Skin of body (tissue), 2 donors: ENCODE measurements around the gene SPN. TPM values are rescaled to one million over a fixed set of nuclear protein-coding genes. Genes with fewer than 3 reads are reported as not detected.
A peak's percentile ranks its signal among the peaks of the same experiment; 100 is the strongest.
"Not testable (repeated sequence)": the region's sequence is repeated elsewhere in the genome, so short reads cannot be mapped to it uniquely, and the experiment has no call there.

Source experiments
- DNase-seq: peaks from one replicate; lab custom pipeline; 2025; lab: John Stamatoyannopoulos, UW
- total RNA-seq: library from RNA; depleted of rRNA; stranded (reverse); fragments of >200 nt; gene quantifications from one replicate; pipeline ENCODE4 v1.2.3, GENCODE V29; 2014

SPN gene
- total RNA-seq, 1 donor from 2014 or later = 2.8 TPM

- no peak for DNase-seq
Measured at GRCh38 chr16:29645694-29646187, 17.3 kb upstream of the SPN start.

DNA sequence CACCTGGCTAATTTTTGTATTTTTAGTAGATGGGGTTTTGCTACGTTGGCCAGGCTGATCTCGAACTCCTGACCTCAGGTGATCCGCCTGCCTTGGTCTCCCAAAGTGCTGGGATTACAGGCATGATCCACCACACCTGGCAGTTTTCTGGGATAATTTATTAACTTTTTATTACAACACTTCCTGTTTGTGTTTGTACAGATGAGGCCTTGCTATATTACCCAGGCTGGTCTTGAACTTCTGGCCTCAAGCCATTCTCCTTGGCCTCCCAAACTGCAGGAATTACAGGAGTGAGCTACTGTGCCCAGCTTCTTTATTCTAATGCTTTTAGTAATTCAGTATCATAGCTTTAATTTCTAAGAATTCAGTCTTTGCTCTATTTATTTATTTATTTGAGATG, 16.1 kb upstream of the SPN start:
- no peak for DNase-seq

DNA sequence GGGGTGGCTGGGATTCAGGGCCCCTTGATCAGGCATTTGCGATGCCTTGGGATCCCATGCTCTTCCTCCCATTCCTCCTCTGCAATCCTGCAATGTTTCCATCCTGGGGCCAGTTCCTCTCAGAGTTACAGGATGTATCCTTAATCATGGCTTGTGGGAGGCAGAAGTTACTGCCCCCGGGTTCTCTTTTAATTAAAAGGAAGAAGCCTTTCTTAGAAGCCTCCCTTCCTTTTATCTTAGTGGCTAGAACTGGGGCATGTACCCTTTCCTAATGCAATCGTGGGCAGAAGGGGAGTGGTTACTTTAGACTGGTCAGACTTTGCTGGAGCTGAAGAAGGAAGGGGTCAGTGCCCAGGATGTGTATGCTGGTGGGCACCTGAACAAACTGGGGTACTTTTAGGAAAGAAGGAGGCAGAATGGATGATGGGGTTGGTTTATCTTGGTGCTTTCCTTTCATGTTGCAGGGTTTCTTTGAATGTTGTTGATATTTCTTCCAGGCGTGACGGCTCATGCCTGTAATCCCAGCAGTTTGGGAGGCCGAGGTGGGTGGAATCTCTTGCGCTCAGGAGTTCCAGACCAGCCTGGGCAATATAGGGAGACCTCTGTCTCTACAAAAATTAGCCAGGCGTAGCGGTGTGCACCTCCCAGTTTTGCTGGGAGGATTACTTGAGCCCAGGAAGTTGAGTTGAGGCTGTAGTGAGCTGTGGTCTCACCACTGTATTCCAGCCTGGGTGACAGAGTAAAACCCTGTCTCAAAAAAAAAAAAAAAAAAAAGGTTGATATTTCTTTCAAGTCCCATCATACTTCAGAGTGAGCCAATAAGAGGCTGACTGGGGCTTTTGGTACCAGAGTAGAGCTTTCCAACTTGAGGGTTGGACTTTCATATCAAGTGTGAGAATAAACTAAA, 13.2 kb upstream of the SPN start:
- no peak for DNase-seq

GRCh38 chr16:29650771-29651170, 12.3 kb upstream of the SPN start:
- DNase-seq = no peak

DNA sequence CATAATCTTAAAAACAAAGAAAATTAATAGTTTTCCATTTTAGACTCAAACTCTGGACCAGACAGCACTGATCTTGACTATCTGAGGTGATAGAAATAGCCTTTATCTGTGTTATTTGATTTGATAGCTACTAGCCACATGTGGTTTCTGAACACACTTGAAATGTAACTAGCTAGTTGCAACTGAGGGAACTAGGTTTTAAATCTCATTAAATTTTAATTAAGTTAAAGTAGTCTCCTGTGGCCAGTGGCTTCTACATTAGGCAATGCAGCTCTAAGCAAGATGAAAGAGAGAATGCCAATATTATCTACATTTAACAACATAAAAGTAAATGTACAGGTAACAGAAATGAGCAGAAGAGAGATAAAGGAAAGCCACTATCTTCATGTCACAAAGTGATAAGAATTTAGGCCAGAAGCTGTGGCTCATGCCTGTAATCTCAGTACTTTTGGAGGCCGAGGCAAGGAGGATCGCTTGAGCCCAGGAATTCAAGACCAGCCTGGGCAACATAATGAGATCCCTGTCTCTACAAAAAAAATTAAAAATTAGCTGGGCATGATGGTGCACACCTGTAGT, 11.2 kb upstream of the SPN start:
- no peak for DNase-seq

DNA sequence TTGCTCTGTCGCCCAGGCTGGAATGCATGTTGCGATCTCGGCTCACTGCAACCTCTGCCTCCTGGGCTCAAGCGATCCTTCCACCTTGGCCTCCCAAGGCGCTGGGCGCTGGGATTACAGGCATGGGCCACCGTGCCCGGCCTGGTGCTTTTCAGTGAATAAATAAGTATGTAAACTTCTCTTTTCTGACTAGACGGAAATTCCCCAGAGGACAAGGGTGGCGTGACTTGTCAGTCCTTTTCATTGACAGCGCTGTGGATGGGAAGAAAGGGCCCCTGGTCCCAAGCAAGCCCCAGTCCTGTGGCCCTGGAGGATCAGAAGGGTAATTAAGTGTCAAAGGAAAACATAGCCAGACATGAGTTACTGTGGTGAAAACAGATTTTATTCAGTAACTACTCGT, 9.6 kb upstream of the SPN start:
- no peak for DNase-seq

DNA sequence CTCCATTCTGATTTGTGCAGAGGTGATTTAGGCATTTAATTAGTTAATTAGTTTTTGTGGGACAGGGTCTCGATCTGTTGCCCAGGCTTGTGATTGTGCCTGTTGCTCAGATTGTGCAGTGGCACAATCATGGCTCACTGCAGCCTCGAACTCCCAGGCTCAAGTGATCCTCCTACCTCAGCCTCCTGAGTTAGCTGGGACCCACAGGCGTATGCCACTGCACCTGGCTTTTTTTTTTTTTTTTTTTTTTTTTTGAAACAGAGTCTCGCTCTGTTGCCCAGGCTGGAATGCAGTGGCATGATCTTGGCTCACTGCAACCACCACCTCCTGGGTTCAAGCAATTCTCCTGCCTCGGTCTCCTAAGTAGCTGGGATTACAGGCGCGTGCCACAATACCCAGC, 9.2 kb upstream of the SPN start:
- DNase-seq = not testable (repeated sequence)

DNA sequence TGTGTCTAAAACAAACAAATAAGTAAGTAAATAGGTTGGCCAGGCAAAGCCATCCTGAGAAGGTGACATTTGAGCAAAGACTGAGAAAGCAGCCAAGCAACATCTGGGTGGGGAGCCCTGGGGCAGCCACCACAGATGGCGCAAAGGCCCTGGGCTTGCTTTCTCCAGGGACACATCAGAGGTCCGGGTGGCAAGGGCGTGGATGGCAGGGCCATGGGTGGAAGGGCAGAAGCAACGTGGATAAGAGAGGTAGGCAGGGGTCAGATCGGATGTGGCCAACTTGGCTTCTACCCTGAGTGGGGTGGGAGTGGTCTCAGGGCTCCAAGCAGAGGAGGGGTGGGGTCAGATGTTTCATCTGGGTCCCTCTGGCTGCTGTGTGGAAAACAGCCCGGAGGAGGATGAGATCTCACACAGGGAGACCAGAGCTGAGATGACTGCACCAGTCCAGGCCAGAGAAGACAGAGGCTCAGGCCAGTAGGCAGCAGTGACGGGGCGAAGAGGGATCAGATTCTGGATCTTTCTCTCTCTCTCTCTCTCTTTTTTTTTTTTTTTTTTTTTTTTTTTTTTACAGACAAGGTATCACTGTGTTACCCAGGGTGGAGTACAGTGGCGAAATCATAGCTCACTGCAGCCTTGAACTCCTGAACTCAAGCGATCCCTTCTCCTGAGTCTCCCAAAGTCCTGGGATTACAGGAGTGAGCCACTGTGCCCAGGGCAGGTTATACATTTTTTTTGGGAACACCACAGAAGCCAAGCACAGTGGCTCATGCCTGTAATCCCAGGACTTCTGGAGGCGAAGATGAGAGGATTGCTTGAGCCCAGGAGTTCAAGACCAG, 6.1 kb upstream of the SPN start:
- DNase-seq = no peak

DNA sequence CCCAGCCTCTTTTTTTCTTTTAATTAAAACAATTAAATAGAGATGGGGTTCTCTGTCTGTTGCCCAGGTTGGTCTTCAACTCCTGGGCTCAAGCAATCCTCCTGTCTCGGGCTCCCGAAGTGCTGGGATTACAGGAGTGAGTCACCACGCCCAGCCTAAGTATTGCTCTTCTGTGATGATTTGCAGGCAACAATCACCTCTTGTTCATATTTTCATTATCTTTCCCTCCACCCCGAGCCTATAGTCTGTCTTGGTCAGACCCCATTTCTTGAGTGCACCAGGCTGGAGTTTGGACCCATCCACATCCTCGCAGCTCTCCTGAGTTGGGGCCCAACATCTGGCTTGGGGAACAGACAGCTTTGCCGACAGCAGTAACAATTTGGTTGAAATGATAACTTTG, 4.3 kb upstream of the SPN start:
- DNase-seq = no peak

DNA sequence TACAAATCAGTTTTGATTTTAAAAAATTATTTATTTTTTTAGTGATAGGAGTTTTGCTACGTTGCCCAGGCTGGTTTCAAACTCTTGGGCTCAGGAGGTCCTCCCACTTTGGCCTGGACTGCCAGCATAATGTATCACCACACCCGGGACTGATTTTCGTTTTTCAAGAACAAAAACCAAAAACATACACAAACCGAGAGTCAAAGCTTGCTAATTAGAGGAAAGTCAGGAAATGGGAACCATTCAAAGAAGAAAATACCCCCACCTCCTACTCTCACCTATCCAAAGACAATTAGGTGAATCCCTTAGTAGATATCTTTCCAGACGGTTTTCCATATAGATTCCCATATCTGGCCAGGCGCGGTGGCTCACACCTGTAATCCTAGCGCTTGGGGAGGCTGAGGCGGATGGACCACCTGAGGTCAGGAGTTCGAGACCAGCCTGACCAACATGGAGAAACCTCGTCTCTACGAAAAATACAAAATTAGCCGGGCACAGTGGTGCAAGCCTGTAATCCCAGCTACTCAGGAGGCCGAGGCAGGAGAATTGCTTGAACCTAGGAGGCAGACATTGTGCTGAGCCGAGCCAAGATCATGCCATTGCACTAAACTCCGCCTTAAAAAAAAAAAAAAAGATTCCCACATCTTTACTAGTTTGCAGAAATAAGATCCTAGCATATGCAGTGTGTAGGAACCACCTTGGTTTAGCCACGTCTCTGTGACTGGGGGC, 883 bp upstream of the SPN start:
- no peak for DNase-seq

DNA sequence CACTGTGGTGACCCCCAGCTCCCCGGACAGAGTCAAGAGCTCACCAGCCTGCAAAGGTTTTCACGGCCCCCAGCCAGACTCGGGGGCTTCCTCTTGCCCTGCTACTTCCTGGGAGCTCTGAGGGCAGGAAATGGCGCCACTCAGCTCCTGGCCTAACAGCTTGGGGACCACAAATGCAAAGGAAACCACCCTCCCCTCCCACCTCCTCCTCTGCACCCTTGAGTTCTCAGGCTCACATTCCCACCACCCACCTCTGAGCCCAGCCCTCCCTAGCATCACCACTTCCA, 375 bp upstream of the SPN start:
- DNase-seq = no peak

DNA sequence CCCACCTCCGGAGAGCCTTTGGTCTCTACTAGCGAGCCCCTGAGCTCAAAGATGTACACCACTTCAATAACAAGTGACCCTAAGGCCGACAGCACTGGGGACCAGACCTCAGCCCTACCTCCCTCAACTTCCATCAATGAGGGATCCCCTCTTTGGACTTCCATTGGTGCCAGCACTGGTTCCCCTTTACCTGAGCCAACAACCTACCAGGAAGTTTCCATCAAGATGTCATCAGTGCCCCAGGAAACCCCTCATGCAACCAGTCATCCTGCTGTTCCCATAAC, 702 bp downstream of the SPN start:
- no peak for DNase-seq

DNA sequence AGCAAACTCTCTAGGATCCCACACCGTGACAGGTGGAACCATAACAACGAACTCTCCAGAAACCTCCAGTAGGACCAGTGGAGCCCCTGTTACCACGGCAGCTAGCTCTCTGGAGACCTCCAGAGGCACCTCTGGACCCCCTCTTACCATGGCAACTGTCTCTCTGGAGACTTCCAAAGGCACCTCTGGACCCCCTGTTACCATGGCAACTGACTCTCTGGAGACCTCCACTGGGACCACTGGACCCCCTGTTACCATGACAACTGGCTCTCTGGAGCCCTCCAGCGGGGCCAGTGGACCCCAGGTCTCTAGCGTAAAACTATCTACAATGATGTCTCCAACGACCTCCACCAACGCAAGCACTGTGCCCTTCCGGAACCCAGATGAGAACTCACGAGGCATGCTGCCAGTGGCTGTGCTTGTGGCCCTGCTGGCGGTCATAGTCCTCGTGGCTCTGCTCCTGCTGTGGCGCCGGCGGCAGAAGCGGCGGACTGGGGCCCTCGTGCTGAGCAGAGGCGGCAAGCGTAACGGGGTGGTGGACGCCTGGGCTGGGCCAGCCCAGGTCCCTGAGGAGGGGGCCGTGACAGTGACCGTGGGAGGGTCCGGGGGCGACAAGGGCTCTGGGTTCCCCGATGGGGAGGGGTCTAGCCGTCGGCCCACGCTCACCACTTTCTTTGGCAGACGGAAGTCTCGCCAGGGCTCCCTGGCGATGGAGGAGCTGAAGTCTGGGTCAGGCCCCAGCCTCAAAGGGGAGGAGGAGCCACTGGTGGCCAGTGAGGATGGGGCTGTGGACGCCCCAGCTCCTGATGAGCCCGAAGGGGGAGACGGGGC, 1.3 kb downstream of the SPN start:
- DNase-seq = no peak

DNA sequence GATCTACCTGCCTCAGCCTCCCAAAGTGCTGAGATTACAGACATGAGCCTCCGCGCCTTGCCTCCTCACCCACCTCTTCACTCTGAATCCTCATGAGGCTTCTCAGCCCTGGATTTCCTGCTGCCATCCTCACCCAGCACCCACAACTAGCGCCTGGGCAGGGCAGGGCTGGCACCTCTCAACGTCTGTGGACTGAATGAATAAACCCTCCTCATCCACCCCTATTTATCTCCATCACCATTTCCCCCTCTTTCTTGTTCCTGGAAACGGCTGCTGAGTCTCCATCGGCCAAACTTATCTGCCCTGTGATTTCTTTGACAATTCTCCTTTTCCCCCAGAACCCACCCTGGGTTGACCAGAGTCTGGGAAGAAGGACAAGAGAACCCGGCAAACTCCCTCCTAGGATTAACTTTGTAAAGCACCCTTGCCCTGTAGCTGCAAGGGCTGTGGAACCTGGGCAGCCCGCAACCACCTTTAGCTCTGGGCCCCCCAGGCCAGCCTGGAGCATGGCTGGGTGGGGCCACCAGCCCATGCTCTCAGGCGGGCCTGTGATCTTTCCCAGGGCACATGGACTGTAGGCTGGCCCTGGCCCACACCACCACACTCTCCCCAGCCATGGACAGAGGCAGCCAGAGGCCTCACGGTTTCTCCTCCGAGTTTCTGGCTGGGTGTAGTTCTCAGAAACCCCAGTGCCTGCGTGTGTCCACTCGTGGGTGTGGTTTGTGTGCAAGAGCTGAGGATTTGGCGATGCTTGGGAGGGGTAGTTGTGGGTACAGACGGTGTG, 2.4 kb downstream of the SPN start:
- no peak for DNase-seq

- DNase-seq = not testable (repeated sequence)
Measured at GRCh38 chr16:29667322-29667610, 4.2 kb downstream of the SPN start.

GRCh38 chr16:29667755-29668154, 4.7 kb downstream of the SPN start:
- DNase-seq = no peak

DNA sequence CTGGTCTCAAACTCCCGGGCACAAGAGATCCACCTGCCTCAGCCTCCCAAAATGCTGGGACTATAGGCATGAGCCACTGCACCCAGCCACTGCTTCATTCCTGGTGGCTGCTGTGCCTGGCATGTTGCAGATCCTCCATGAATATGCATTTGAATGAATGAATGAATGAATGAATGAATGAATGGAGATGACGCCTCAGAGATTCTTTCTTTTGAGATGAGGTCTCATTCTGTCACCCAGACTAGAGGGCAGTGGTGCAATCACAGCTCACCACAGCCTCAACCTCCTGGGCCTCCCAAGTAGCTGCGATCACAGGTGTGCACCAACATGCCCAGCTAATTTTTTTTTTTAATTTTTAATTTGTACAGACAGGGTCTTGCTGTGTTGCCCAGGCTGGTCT, 5.2 kb downstream of the SPN start:
- no peak for DNase-seq

GRCh38 chr16:29673501-29673900, 10.5 kb downstream of the SPN start:
- DNase-seq = no peak

DNA sequence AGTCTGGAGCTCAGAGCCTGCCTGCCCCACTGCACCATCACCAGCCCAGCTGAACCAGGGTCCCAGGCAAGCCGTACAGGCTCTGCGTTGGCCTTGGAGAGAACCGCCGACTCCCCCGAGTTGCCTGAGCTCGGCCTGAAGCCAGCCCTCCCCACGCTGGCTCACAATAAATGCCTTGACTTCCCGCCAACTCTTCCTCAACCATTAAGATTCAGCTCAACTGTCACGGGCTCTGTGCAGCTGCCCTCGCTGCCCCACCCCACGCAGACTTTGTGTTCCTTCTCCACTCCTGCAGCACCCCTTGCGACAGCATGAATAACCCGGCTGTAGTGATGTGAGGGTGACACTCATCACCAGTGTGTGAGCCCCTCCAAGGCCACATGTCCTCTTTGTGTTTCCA, 11.1 kb downstream of the SPN start:
- DNase-seq = peak; percentile 6
